A673 (cell line): ENCODE measurements around the gene ASB3. TPM values are rescaled to one million over a fixed set of nuclear protein-coding genes. Genes with fewer than 3 reads are reported as not detected.

ENCODE experiments used
- BruUV-seq: library from RNA; stranded (reverse); fragments of 400-500 nt; replicated peaks from 2 replicates; lab custom pipeline; 2021; lab: Mats Ljungman, UMichigan
- CTCF ChIA-PET: fragments of 300-600 bp; sonication (Branson Sonifier 250); formaldehyde crosslinking; loops from one replicate; lab custom pipeline; 2022; ENCODE audit warnings: antibody characterized with exemption; lab: Charles Lee
- POLR2A ChIA-PET: fragments of 300-600 bp; sonication (Branson Sonifier 250); formaldehyde crosslinking; loops from one replicate; lab custom pipeline; 2022; ENCODE audit warnings: antibody characterized with exemption; ENCODE audit not compliant: low non-redundant PET; lab: Charles Lee
- DNase-seq: peaks from one replicate; pipeline ENCODE4 v3.0.0-alpha.2; 2015; ENCODE audit warnings: low spot score
- H3K27ac ChIP-seq: fragments of 200-600 bp; sonication (generic); 2 replicates; pipeline ENCODE4 v1.5.1; 2016; ENCODE audit warnings: mixed run types, low read depth, mild to moderate bottlenecking, mixed read lengths, antibody characterized with exemption, low read length; ENCODE audit not compliant: poor library complexity, severe bottlenecking
- H3K27me3 ChIP-seq: fragments of 200-600 bp; sonication (generic); replicated peaks from 2 replicates; pipeline ENCODE4 v1.6.1; 2017; ENCODE audit warnings: mixed run types, low read depth, mild to moderate bottlenecking, mixed read lengths, antibody characterized with exemption, low read length; ENCODE audit not compliant: insufficient read depth, poor library complexity
- H3K36me3 ChIP-seq: fragments of 200-600 bp; sonication (generic); 2 replicates; pipeline ENCODE4 v1.6.1; 2016; ENCODE audit warnings: mixed run types, mild to moderate bottlenecking, mixed read lengths, antibody characterized with exemption, low read length; ENCODE audit not compliant: insufficient read depth, poor library complexity, severe bottlenecking
- H3K4me1 ChIP-seq: fragments of 200-600 bp; sonication (generic); 2 replicates; pipeline ENCODE4 v1.6.1; 2017; ENCODE audit warnings: mixed run types, mild to moderate bottlenecking, mixed read lengths, antibody characterized with exemption, low read length; ENCODE audit not compliant: insufficient read depth, poor library complexity, severe bottlenecking
- H3K4me3 ChIP-seq: fragments of 200-600 bp; sonication (generic); 2 replicates; pipeline ENCODE4 v1.5.1; 2016; ENCODE audit warnings: low read depth, mixed run types, mild to moderate bottlenecking, mixed read lengths, low read length; ENCODE audit not compliant: poor library complexity, severe bottlenecking
- H3K9me3 ChIP-seq: fragments of 200-600 bp; sonication (generic); 2 replicates; pipeline ENCODE4 v1.6.1; 2016; ENCODE audit warnings: mixed run types, low read depth, mild to moderate bottlenecking, mixed read lengths, antibody characterized with exemption, low read length; ENCODE audit not compliant: poor library complexity, severe bottlenecking
- CTCF ChIP-seq: fragments of 300-800, 200-600 bp; sonication (generic); conservative IDR thresholded peaks from 2 replicates; pipeline ENCODE4 v1.5.1; 2017; ENCODE audit warnings: low read depth, mild to moderate bottlenecking, antibody characterized with exemption, low read length, moderate library complexity, mixed read lengths
- EZH2 ChIP-seq: fragments of 200-600 bp; sonication (generic); IDR thresholded peaks from 2 replicates; pipeline ENCODE4 v1.6.1; 2017; ENCODE audit warnings: borderline replicate concordance, low read depth, mild to moderate bottlenecking, mixed read lengths, antibody characterized with exemption, low read length; ENCODE audit not compliant: poor library complexity, severe bottlenecking
- intact Hi-C: fragments of 100-400 bp; cut with micrococcal nuclease; formaldehyde crosslinking; loops from one replicate; pipeline ENCODE4 v1.10.0; 2022; ENCODE audit not compliant: unreplicated experiment
- total RNA-seq: library from RNA; stranded (reverse); gene quantifications from 2 replicates; pipeline ENCODE4 v1.2.3, GENCODE V29; 2021

ASB3 gene
- total RNA-seq, 1 experiment from 2014 or later = 18.7 TPM

GRCh38 chr2:53640466-53640865, 146.3 kb downstream of the ASB3 start:
- CTCF ChIA-PET = no interaction called here
- Histone ChIP-seq H3K4me1 (peaks cover 5% of the 10 kb centered on the region), H3K36me3 (no peaks in the 10 kb centered on the region), H3K9me3 (no peaks in the 10 kb centered on the region), H3K27ac (no peak overlapping the region), H3K27me3 (no peaks in the 10 kb centered on the region), H3K4me3 (no peak overlapping the region)
- no peak for TF ChIP-seq EZH2
- TF ChIP-seq CTCF = no peak
- intact Hi-C loops = no loop called here
- DNase-seq = peak; percentile 7
- BruUV-seq = no TSS peak
- POLR2A ChIA-PET = no interaction called here

GRCh38 chr2:53636596-53636995, 150.2 kb downstream of the ASB3 start:
- intact Hi-C loops = no loop called here

GRCh38 chr2:53636109-53636508, 150.6 kb downstream of the ASB3 start:
- no peaks in the 10 kb centered on the region for H3K36me3 ChIP-seq
- no peak for DNase-seq
- intact Hi-C loops = no loop called here
- TF ChIP-seq CTCF (no peak), EZH2 (no peak)
- peaks cover 5% of the 10 kb centered on the region for H3K4me1 ChIP-seq
- ChIA-PET POLR2A (no interaction called here), CTCF (no interaction called here)
- BruUV-seq = no TSS peak
- no peaks in the 10 kb centered on the region for H3K27me3 ChIP-seq
- no peak overlapping the region for H3K4me3 ChIP-seq
- no peaks in the 10 kb centered on the region for H3K9me3 ChIP-seq
- no peak overlapping the region for H3K27ac ChIP-seq

More at GRCh38 chr2:53636596-53636995, 150.2 kb downstream of the ASB3 start:
- no peak overlapping the region for H3K27ac ChIP-seq
- BruUV-seq = no TSS peak
- no peak for DNase-seq
- no peak overlapping the region for H3K4me3 ChIP-seq
- H3K9me3 ChIP-seq = no peaks in the 10 kb centered on the region
- POLR2A ChIA-PET = no interaction called here
- peaks cover 5% of the 10 kb centered on the region for H3K4me1 ChIP-seq
- TF ChIP-seq CTCF (no peak), EZH2 (no peak)
- CTCF ChIA-PET = no interaction called here
- no peaks in the 10 kb centered on the region for H3K36me3 ChIP-seq
- H3K27me3 ChIP-seq = no peaks in the 10 kb centered on the region
